LNCaP clone FGC (cell line): Measurements from ENCODE around the gene B4GALNT3.

Experiments
- DNase-seq: peaks from one replicate; pipeline ENCODE4 v3.0.0-alpha.2; 2011; ENCODE audit warnings: low read depth
- H3K4me3 ChIP-seq: 2 replicates; pipeline ENCODE4 v1.5.1; 2011; ENCODE audit warnings: mild to moderate bottlenecking, low read depth, low read length, control low read depth
- TF ChIP-seq, protein P1 (sequence below): IDR thresholded peaks from 2 replicates; pipeline ENCODE4 v1.5.1; 2012; ENCODE audit warnings: mild to moderate bottlenecking; ENCODE audit not compliant: control insufficient read depth, insufficient read depth; ENCODE audit errors: extremely low read depth

The B4GALNT3 gene

DNA sequence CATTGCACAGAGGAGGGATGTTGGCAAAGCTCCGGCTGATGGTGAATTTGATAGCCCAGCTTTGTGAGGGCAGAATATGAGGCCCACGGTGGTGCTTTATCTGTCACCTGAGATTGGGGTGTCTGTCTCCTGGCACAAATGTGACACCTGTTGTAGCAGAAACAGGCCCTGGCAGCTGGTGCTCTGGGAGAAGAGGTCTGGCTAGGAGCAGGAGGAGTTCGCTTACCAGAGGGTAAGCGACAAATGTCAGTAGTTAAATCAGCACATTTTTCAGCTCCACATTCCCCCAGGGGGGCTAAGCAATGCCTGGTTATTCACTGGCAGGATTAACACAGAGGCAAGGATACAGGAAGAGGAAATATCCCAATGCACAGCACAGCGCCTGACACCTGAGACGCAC lies 71.1 kb downstream of the B4GALNT3 start:
- no peak overlapping the region for H3K4me3 ChIP-seq
- TF ChIP-seq, protein P1, sequence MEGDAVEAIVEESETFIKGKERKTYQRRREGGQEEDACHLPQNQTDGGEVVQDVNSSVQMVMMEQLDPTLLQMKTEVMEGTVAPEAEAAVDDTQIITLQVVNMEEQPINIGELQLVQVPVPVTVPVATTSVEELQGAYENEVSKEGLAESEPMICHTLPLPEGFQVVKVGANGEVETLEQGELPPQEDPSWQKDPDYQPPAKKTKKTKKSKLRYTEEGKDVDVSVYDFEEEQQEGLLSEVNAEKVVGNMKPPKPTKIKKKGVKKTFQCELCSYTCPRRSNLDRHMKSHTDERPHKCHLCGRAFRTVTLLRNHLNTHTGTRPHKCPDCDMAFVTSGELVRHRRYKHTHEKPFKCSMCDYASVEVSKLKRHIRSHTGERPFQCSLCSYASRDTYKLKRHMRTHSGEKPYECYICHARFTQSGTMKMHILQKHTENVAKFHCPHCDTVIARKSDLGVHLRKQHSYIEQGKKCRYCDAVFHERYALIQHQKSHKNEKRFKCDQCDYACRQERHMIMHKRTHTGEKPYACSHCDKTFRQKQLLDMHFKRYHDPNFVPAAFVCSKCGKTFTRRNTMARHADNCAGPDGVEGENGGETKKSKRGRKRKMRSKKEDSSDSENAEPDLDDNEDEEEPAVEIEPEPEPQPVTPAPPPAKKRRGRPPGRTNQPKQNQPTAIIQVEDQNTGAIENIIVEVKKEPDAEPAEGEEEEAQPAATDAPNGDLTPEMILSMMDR, result no peak
- no peak for DNase-seq

DNA sequence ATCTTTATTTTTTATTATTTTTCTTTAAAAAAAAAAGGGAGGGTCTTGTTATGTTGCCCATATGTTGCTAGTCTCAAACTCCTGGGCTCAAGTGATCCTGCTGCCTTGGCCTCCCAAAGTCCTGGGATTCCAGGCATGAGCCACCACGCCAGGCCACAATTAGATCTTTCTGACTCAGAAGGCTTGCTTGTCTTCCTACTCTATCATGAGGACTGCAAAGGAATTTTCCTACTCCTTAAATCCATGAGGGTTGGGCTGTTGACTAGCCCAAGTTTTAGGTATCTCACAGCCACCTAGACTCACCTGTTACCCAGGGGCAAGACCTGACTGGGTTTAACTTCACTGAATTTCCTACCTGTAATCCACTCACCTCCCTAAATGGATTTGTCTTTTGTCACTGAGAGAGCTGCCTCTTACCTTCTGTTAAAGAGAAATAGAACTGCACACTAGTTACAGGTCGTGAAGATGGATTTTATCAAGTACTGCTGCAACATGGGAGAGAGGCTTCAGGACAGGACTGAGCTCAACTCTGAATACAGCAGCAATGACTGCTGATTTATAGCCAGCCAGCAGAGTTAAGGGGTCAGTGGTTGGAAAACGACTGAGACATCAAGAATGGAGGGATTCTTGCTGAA lies 72.3 kb downstream of the B4GALNT3 start:
- TF ChIP-seq, protein P1, result no peak
- DNase-seq, result no peak

DNA sequence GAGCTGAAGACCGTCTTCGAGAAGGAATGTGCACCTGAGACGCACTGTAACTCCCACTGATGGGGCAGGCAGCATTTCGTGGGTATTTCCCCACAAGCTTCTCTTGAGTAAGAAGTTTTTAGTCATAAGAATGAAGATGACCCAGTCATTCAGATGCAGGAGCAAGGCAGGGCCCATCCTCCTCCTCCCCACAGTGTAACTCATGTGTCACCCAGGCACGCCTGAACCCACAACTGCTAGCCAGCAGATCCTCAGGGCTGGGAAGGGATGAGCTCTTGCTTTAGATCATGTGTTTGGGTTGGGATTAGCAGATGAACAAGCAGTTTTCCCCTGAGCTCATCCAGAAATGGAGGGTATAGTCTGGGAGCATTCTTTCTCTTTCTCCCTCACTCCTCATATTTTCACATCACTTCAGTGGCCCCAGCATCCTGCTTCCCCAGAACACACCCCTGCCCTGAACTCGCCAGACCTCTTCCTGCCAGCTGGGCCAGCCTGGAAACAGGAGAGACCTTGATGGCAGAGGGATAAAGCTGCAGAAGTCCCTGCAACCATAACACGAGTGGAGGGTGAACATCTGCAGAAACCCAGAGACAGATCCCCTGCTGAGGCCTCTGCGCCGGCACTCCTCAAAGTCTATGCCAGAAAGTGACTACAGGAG lies 73.3 kb downstream of the B4GALNT3 start:
- H3K4me3 ChIP-seq, result no peak overlapping the region
- TF ChIP-seq, protein P1, result no peak
- no peak for DNase-seq

More for the DNA sequence above, 72.3 kb downstream of the B4GALNT3 start:
- H3K4me3 ChIP-seq, result no peak overlapping the region

DNA sequence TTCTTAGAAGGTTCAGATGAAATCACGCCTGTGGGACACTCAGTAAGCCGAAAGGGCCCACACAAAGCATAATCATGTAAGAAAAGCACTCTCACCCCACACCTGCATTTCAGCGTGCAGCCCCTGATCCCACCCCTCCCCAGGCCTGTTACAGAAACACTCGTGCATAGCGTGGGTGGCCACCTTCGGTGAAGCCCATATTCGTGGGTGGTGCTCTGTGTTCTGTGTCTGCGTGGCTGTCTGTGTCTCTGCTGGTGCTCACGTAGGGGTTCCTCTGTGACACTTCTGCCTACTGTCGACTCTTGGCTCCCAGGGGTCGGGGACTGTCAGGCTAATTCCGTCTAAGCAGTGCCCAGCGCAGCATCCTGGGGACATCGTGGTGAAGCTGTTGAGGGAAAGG lies 74.0 kb downstream of the B4GALNT3 start:
- TF ChIP-seq, protein P1, result no peak
- no peak overlapping the region for H3K4me3 ChIP-seq
- no peak for DNase-seq

DNA sequence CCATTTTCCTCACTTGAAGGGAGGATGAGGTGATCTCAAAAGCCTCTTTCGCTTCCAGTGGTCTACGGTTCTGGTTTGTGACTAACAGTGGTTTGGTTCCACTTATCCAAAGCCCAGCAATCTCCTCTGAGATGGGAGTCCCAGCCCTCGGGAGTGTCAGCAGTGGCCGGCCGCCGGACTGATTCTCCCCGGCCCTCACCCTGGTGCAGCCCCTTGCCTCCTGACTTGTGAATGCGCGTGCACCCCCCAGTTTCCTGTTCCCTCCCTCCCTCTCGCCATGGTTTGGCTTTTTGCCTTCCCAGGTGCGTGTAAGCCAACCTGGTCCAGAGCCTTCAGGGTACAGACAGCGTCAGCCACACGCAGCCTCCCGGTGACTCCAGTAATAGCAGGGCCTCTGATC lies 74.5 kb downstream of the B4GALNT3 start:
- no peak for DNase-seq
- TF ChIP-seq, protein P1, result no peak
- H3K4me3 ChIP-seq, result no peak overlapping the region

DNA sequence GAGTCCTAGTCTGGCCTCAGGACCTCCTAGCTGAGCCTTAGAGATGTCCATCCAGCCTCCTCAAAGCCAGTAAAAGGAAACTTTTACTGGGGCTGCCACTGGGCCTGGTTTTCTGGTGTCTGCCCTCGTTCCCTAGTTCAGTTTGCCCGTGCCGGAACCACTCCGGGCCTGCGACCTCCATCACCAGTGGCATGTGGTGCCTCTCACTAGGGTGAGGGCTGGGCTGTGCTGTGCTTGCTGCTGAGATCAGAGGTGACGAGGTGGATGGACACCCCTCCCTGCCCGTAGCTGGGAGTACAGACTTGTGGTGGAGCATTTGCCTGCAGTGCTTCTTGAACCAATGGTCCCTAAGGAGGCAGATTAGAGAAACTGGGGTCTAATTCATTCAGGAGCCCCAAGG lies 75.7 kb downstream of the B4GALNT3 start:
- TF ChIP-seq, protein P1, result no peak

DNA sequence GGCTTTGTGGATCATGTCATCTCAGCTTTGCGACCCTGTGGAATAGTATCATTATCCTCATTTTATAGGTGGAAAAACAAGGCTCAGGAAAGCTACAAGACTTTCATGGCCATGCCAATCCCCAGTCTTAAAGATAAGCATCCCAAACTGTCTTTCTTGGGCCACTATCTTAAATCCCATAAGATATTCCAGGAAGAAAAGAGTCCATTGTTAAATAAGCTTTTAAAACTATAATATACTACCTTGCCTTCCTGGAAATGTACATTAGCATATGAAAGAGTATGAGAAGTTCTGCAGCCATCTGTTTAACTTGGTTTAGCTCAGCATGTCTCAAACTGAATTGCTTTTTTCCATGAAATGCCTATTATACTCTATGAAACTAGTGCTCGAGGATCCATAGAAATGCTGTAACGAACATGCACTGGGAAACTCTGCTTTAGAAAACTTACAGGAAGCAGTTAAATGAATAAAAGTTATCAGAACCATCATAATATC lies 77.1 kb downstream of the B4GALNT3 start:
- TF ChIP-seq, protein P1, result no peak
- no peak for DNase-seq
- no peak overlapping the region for H3K4me3 ChIP-seq

More for the DNA sequence above, 75.7 kb downstream of the B4GALNT3 start:
- H3K4me3 ChIP-seq, result no peak overlapping the region
- DNase-seq, result no peak
